ENCODE data around the gene GGTA1.

DNA sequence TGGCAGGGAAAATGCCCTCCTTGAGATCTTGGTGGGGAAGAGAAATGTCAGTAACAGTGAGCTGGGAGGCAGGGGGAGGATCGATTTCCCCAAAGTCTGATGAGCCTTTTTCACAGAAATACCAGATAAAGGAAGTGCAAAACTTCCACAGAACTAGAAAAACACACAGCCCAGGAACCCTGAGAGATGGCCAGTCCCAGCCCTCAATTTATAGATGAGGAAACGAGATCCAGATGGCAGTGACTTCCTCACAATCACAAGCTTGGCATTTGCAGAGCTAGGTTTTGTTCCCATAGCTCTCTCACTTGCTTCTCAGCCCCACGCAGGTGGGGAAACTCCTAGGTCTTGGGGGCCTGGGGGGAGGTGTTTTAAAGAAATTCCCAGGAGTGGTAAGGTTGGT, 3.8 kb upstream of the GGTA1 start:
- TF ChIP-seq, protein P1, sequence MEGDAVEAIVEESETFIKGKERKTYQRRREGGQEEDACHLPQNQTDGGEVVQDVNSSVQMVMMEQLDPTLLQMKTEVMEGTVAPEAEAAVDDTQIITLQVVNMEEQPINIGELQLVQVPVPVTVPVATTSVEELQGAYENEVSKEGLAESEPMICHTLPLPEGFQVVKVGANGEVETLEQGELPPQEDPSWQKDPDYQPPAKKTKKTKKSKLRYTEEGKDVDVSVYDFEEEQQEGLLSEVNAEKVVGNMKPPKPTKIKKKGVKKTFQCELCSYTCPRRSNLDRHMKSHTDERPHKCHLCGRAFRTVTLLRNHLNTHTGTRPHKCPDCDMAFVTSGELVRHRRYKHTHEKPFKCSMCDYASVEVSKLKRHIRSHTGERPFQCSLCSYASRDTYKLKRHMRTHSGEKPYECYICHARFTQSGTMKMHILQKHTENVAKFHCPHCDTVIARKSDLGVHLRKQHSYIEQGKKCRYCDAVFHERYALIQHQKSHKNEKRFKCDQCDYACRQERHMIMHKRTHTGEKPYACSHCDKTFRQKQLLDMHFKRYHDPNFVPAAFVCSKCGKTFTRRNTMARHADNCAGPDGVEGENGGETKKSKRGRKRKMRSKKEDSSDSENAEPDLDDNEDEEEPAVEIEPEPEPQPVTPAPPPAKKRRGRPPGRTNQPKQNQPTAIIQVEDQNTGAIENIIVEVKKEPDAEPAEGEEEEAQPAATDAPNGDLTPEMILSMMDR (IDR thresholded peaks at IDR 0.05): no peak
- no peak for TF ChIP-seq ELF4 (CRISPR knock-in tag; IDR thresholded peaks at IDR 0.05; ENCODE audit: low read depth)
